NCI-H1436 treated with DMSO at 0.1 percent for 48 hours (cell line): ENCODE results near the gene GPHA2.

Experiments used
- DNase-seq: peaks from one replicate; lab custom pipeline; 2025; lab: John Stamatoyannopoulos, UW

GPHA2 gene

GRCh38 chr11:64910451-64911093 lies 25.1 kb downstream of the GPHA2 start:
- no peak for DNase-seq

- DNase-seq, result no peak
These were observed 25.9 kb downstream of the GPHA2 start for GRCh38 chr11:64909653-64910343.

GRCh38 chr11:64908766-64909165 lies 26.9 kb downstream of the GPHA2 start:
- no peak for DNase-seq

- DNase-seq, result no peak
These were observed 29.4 kb downstream of the GPHA2 start for GRCh38 chr11:64906314-64906635.

- DNase-seq, result no peak
These were observed 30.0 kb downstream of the GPHA2 start for GRCh38 chr11:64905516-64906313.

GRCh38 chr11:64903291-64903833 lies 32.3 kb downstream of the GPHA2 start:
- DNase-seq, result no peak

GRCh38 chr11:64902102-64902900 lies 33.4 kb downstream of the GPHA2 start:
- DNase-seq, result no peak

GRCh38 chr11:64900774-64901173 lies 34.9 kb downstream of the GPHA2 start:
- DNase-seq, result no peak

GRCh38 chr11:64900263-64900678 lies 35.4 kb downstream of the GPHA2 start:
- no peak for DNase-seq

- DNase-seq, result no peak
These were observed 37.2 kb downstream of the GPHA2 start for GRCh38 chr11:64898541-64898940.

- DNase-seq, result no peak
These were observed 37.6 kb downstream of the GPHA2 start for GRCh38 chr11:64898076-64898445.

- DNase-seq, result no peak
These were observed 38.2 kb downstream of the GPHA2 start for GRCh38 chr11:64897381-64898075.

GRCh38 chr11:64896448-64897022 lies 39.2 kb downstream of the GPHA2 start:
- DNase-seq, result no peak

- DNase-seq, result no peak
These were observed 40.8 kb downstream of the GPHA2 start for GRCh38 chr11:64894812-64895452.

GRCh38 chr11:64894070-64894811 lies 41.5 kb downstream of the GPHA2 start:
- DNase-seq, result no peak

GRCh38 chr11:64893194-64894069 lies 42.3 kb downstream of the GPHA2 start:
- no peak for DNase-seq

- DNase-seq, result no peak
These were observed 42.9 kb downstream of the GPHA2 start for GRCh38 chr11:64892838-64893193.

GRCh38 chr11:64892411-64892831 lies 43.3 kb downstream of the GPHA2 start:
- no peak for DNase-seq

- DNase-seq, result no peak
These were observed 43.8 kb downstream of the GPHA2 start for GRCh38 chr11:64891880-64892279.
